Retinal pigment epithelial cell (primary cell): ENCODE measurements around the gene GPRIN1.
"Not testable (repeated sequence)": the region's sequence is repeated elsewhere in the genome, so short reads cannot be mapped to it uniquely, and the experiment has no call there.

ENCODE experiments used
- DNase-seq: peaks from one replicate; pipeline ENCODE4 v3.0.0-alpha.2; 2010; ENCODE audit warnings: low read depth
- H3K4me3 ChIP-seq: 2 replicates; pipeline ENCODE4 v1.5.1; 2011; ENCODE audit warnings: mild to moderate bottlenecking, low read length, control low read depth, moderate library complexity
- CTCF ChIP-seq: conservative IDR thresholded peaks from 2 replicates; pipeline ENCODE4 v1.5.1; 2011; ENCODE audit warnings: low read depth, low read length, control low read depth, inconsistent platforms

GPRIN1 gene

GRCh38 chr5:176608142-176608705 is 1.7 kb downstream of the GPRIN1 start:
- no peak for DNase-seq
- no peak for TF ChIP-seq CTCF
- no peak overlapping the region for H3K4me3 ChIP-seq

GRCh38 chr5:176606875-176607274 is 3.1 kb downstream of the GPRIN1 start:
- no peak overlapping the region for H3K4me3 ChIP-seq
- no peak for DNase-seq
- TF ChIP-seq CTCF: no peak

GRCh38 chr5:176606032-176606431 is 3.9 kb downstream of the GPRIN1 start:
- H3K4me3 ChIP-seq: no peak overlapping the region
- no peak for DNase-seq
- TF ChIP-seq CTCF: no peak

GRCh38 chr5:176603091-176603490 is 6.9 kb downstream of the GPRIN1 start:
- no peak overlapping the region for H3K4me3 ChIP-seq
- no peak for DNase-seq
- no peak for TF ChIP-seq CTCF

GRCh38 chr5:176601901-176602482 is 8.0 kb downstream of the GPRIN1 start:
- H3K4me3 ChIP-seq: no peak overlapping the region
- no peak for DNase-seq
- no peak for TF ChIP-seq CTCF

GRCh38 chr5:176599749-176600430 is 10.1 kb downstream of the GPRIN1 start:
- not testable (repeated sequence) for H3K4me3 ChIP-seq, DNase-seq

- no peak for DNase-seq
- no peak for TF ChIP-seq CTCF
- H3K4me3 ChIP-seq: no peak overlapping the region
Observed at GRCh38 chr5:176597417-176598389, 12.3 kb downstream of the GPRIN1 start.
